HCT116 (cell line): ENCODE data around the gene GPR17. TPM values are rescaled to one million over a fixed set of nuclear protein-coding genes. Genes with fewer than 3 reads are reported as not detected.

Experiments
- ATAC-seq: fragments of 200-7000 bp; cut with Tn5 transposase; 2 replicates; pipeline ENCODE4 v1.9.1; 2020; ENCODE audit warnings: mild to moderate bottlenecking, moderate library complexity
- BruUV-seq: library from RNA; stranded (reverse); fragments of 400-500 nt; replicated peaks from 2 replicates; lab custom pipeline; 2021; lab: Mats Ljungman, UMichigan
- CTCF ChIA-PET: fragments of 300-600 bp; sonication (Branson Sonifier 250); formaldehyde crosslinking; loops from one replicate; lab custom pipeline; 2021; ENCODE audit warnings: antibody characterized with exemption; lab: Charles Lee
- POLR2A ChIA-PET: fragments of 300-600, 350-600 bp; sonication (Branson Sonifier 250); formaldehyde crosslinking; loops from one replicate; lab custom pipeline; 2021; ENCODE audit warnings: antibody characterized with exemption; lab: Charles Lee
- RAD21 ChIA-PET, 2 experiments: fragments of 300-600 bp; sonication (Branson Sonifier 250); formaldehyde crosslinking; loops; one replicate each; lab custom pipeline; 2023; ENCODE audit warnings: low total read pairs in 2 of 2; ENCODE audit not compliant: uncharacterized antibody in 2 of 2, unreplicated experiment in 2 of 2, low non-redundant PET in 1 of 2; lab: Charles Lee
- DNase-seq: peaks from one replicate; pipeline ENCODE4 v3.0.0-alpha.2; 2010; ENCODE audit warnings: low read depth, low spot score
- H2AFZ ChIP-seq: fragments of 200-600 bp; shearing (Covaris generic), sonication (generic); 2 replicates; pipeline ENCODE4 v1.6.1; 2017; ENCODE audit warnings: low read depth, mixed run types, mixed read lengths, antibody characterized with exemption, low read length; ENCODE audit not compliant: poor library complexity, severe bottlenecking
- H3K27ac ChIP-seq: 2 replicates; pipeline ENCODE4 v1.5.1; 2012; ENCODE audit warnings: low read depth, low read length
- H3K27me3 ChIP-seq: fragments of 200-600 bp; sonication (generic); 2 replicates; pipeline ENCODE4 v1.6.1; 2016; ENCODE audit warnings: mixed run types, low read length, mixed read lengths; ENCODE audit not compliant: insufficient read depth
- H3K36me3 ChIP-seq, 2 experiments: fragments of 200-500 bp in 1 of 2; fragments of 200-600 bp in 1 of 2; sonication (Bioruptor generic) in 1 of 2; sonication (generic) in 1 of 2; 2 replicates each; pipeline versions ENCODE4 v1.5.1 to v1.6.1; 2014 to 2016; ENCODE audit warnings: low read length in 2 of 2, inconsistent platforms in 1 of 2, mixed read lengths in 1 of 2, mixed run types in 1 of 2; ENCODE audit not compliant: insufficient read depth in 2 of 2, control insufficient read depth in 1 of 2
- H3K4me1 ChIP-seq, 2 experiments: fragments of 200-600 bp in 1 of 2; sonication (generic) in 1 of 2; 2 replicates each; pipeline versions ENCODE4 v1.5.1 to v1.6.1; 2012 to 2017; ENCODE audit warnings: low read length in 2 of 2, inconsistent platforms in 1 of 2, mild to moderate bottlenecking in 1 of 2, mixed read lengths in 1 of 2, mixed run types in 1 of 2, moderate library complexity in 1 of 2; ENCODE audit not compliant: insufficient read depth in 2 of 2, control insufficient read depth in 1 of 2
- H3K4me2 ChIP-seq: fragments of 200-600 bp; sonication (generic); 2 replicates; pipeline ENCODE4 v1.6.1; 2017; ENCODE audit warnings: mixed run types, low read length, mixed read lengths
- H3K4me3 ChIP-seq, 2 experiments: fragments of 200-600 bp in 1 of 2; sonication (generic) in 1 of 2; replicated peaks in 1 of 2; 2 replicates each; pipeline ENCODE4 v1.5.1; 2011 to 2016; ENCODE audit warnings: low read length in 2 of 2, control low read depth in 1 of 2, low read depth in 1 of 2, mild to moderate bottlenecking in 1 of 2, mixed read lengths in 1 of 2, mixed run types in 1 of 2
- H3K79me2 ChIP-seq: fragments of 200-600 bp; sonication (generic); 2 replicates; pipeline ENCODE4 v1.6.1; 2017; ENCODE audit warnings: mild to moderate bottlenecking, mixed run types, low read length, moderate library complexity, mixed read lengths; ENCODE audit not compliant: insufficient read depth
- H3K9ac ChIP-seq: fragments of 200-600 bp; sonication (generic); 2 replicates; pipeline ENCODE4 v1.6.1; 2016; ENCODE audit warnings: low read length, mixed read lengths
- H3K9me2 ChIP-seq: fragments of 200-600 bp; sonication (generic), shearing (Covaris generic); 2 replicates; pipeline ENCODE4 v1.6.1; 2017; ENCODE audit warnings: mixed run types, mild to moderate bottlenecking, moderate library complexity; ENCODE audit not compliant: insufficient read depth
- H3K9me3 ChIP-seq, 2 experiments: fragments of 200-500 bp in 1 of 2; fragments of 200-600 bp in 1 of 2; sonication (Bioruptor generic) in 1 of 2; sonication (generic) in 1 of 2; 2 replicates each; pipeline ENCODE4 v1.6.1; 2014 to 2017; ENCODE audit warnings: low read length in 2 of 2, mixed read lengths in 2 of 2, inconsistent platforms in 1 of 2, low read depth in 1 of 2, mild to moderate bottlenecking in 1 of 2, mixed run types in 1 of 2, moderate library complexity in 1 of 2; ENCODE audit not compliant: control insufficient read depth in 1 of 2, insufficient read depth in 1 of 2
- H4K20me1 ChIP-seq: fragments of 200-600 bp; sonication (generic), shearing (Covaris generic); 2 replicates; pipeline ENCODE4 v1.6.1; 2017; ENCODE audit warnings: mixed run types, mild to moderate bottlenecking, moderate library complexity; ENCODE audit not compliant: insufficient read depth
- CTCF ChIP-seq, 3 experiments: fragments of 200-600 bp in 1 of 3; sonication (generic) in 1 of 3; IDR thresholded peaks in 2 of 3; conservative IDR thresholded peaks in 1 of 3; 2 replicates each; pipeline ENCODE4 v1.5.1; 2012 to 2017; ENCODE audit warnings: low read depth in 2 of 3, low read length in 2 of 3, antibody characterized with exemption in 1 of 3, borderline replicate concordance in 1 of 3, control low read depth in 1 of 3, mild to moderate bottlenecking in 1 of 3, mixed read lengths in 1 of 3, mixed run types in 1 of 3, moderate library complexity in 1 of 3; ENCODE audit not compliant: insufficient read depth in 1 of 3
- ELF1 ChIP-seq: IDR thresholded peaks from 2 replicates; pipeline ENCODE4 v1.6.1; 2012; ENCODE audit warnings: low read depth, borderline replicate concordance
- EZH2 ChIP-seq: fragments of 200-600 bp; sonication (generic); IDR thresholded peaks from 2 replicates; pipeline ENCODE4 v1.6.1; 2017; ENCODE audit warnings: antibody characterized with exemption, mixed run types
- MAX ChIP-seq: IDR thresholded peaks from 2 replicates; pipeline ENCODE4 v1.6.1; 2012
- POLR2A ChIP-seq: IDR thresholded peaks from 2 replicates; pipeline ENCODE4 v1.7.0; 2011; ENCODE audit warnings: borderline replicate concordance; ENCODE audit not compliant: insufficient read depth, insufficient read length; ENCODE audit errors: extremely low read depth
- SP1 ChIP-seq: IDR thresholded peaks from 2 replicates; pipeline ENCODE4 v1.6.1; 2012; ENCODE audit warnings: low read depth
- intact Hi-C: fragments of 100-400 bp; cut with micrococcal nuclease; formaldehyde crosslinking; loops from 2 replicates; pipeline ENCODE4 v1.10.0; 2022
- total RNA-seq: library from RNA; stranded (reverse); gene quantifications from one replicate; pipeline ENCODE4 v1.2.1, GENCODE V29; 2021; ENCODE audit not compliant: unreplicated experiment

Gene GPR17
- total RNA-seq, 1 experiment from 2014 or later, result not detected

GRCh38 chr2:127640082-127641072, 5.6 kb upstream of the GPR17 start:
- TF ChIP-seq ELF1, result no peak
- TF ChIP-seq CTCF (IDR thresholded peaks at IDR 0.05 in 2 of 3, conservative IDR thresholded peaks at IDR 0.05 in 1 of 3; ENCODE audit: borderline replicate concordance in 1 of 3, insufficient read depth in 1 of 3, low read depth in 2 of 3, low read length in 2 of 3), result peak in 2 of 3 experiments; percentile 49 to 53; a peak in 4 of 6 replicates
- ChIA-PET CTCF (interaction anchor here (1.2 kb wide), 1 partner anchor 444 kb away, joined by 3 read pairs; no protein-coding TSS in a partner anchor), POLR2A (no interaction called here), RAD21 (no interaction called here)
- DNase-seq (no peak), ATAC-seq (peak; percentile 45)
- H3K27me3 ChIP-seq, result no peaks in the 10 kb centered on the region
- H3K9ac ChIP-seq, result no peak overlapping the region
- H3K4me2 ChIP-seq, result no peak overlapping the region
- no peaks in the 10 kb centered on the region for H3K9me3 ChIP-seq
- no peaks in the 10 kb centered on the region for H3K36me3 ChIP-seq
- no peak overlapping the region for H2AFZ ChIP-seq
- intact Hi-C loops, result loop anchor here (10.0 kb wide), 1 partner anchor 316 kb away; no protein-coding TSS in a partner anchor
- no peak overlapping the region for H3K27ac ChIP-seq
- H4K20me1 ChIP-seq, result no peaks in the 10 kb centered on the region
- H3K79me2 ChIP-seq, result no peaks in the 10 kb centered on the region
- H3K4me1 ChIP-seq, result peaks cover 8 to 19% of the 10 kb centered on the region in 2 experiments
- H3K9me2 ChIP-seq, result no peaks in the 10 kb centered on the region
- H3K4me3 ChIP-seq, result no peak overlapping the region
- no TSS peak for BruUV-seq

- ChIA-PET POLR2A (no interaction called here), CTCF (no interaction called here), RAD21 (no interaction called here)
- Histone ChIP-seq H3K9ac (no peak overlapping the region), H3K9me3 (no peaks in the 10 kb centered on the region), H3K27ac (no peak overlapping the region), H3K79me2 (no peaks in the 10 kb centered on the region), H3K4me3 (no peak overlapping the region), H4K20me1 (no peaks in the 10 kb centered on the region), H3K27me3 (no peaks in the 10 kb centered on the region)
- TF ChIP-seq MAX (no peak), EZH2 (no peak), POLR2A (no peak), SP1 (no peak)
- TF ChIP-seq, all 23 proteins: peak for 0
- no peaks in the 10 kb centered on the region for H3K9me2 ChIP-seq
- no peak overlapping the region for H3K4me2 ChIP-seq
- no TSS peak for BruUV-seq
- ATAC-seq (no peak), DNase-seq (no peak)
- no peaks in the 10 kb centered on the region for H3K36me3 ChIP-seq
- H2AFZ ChIP-seq, result no peak overlapping the region
- peaks cover 8 to 19% of the 10 kb centered on the region in 2 experiments for H3K4me1 ChIP-seq
- intact Hi-C loops, result loop anchor here (10.0 kb wide), 1 partner anchor 316 kb away; no protein-coding TSS in a partner anchor
Measured at GRCh38 chr2:127641133-127641532, 4.8 kb upstream of the GPR17 start.
